Islet of Langerhans (tissue), 1 donor: Measurements from ENCODE around the gene STAP1.
"Not testable (repeated sequence)": the region's sequence is repeated elsewhere in the genome, so short reads cannot be mapped to it uniquely, and the experiment has no call there.

Source experiments
- FAIRE-seq: peaks from one replicate; lab custom pipeline; 2011; peaks lifted over from hg19 to GRCh38; lab: Jason Lieb, UNC

Gene STAP1

DNA sequence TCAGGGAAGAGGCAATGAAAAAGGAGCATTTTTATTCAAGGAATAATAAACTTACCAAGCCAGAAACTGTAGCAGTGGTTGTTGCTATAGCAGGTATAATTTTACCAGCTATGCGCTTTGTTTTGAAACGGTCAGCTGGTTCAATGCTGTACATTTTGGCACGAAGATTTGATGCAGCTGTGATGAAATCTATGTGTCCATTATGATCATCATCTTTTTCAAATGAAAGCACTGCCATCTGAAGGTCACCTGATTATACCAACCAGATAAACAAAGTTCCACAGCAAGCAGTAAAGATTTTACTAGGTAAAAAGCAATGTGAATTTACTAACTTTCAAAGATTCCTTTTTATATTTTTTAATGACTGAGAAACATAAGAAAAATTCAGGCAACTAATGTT lies 66.4 kb downstream of the STAP1 start:
- FAIRE-seq: no peak

DNA sequence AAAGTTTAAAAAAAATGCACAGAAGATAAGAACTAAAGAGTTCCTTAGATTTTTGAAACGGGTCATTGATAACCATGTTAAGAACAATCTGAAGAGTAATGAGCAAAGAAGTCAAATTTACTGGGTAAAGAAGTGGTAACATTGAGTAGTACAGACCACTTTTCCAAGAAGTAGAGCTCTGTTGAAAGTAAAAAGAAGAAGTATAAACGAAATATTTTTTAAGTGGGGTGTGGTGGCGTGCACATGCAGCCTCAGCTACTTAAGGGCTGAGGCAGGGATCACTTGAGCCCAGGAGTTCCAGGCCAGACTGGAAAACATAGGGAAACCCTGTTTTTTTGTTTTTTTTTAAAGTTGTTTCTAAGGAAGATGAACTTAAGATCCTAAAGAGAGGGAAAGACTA lies 74.0 kb downstream of the STAP1 start:
- FAIRE-seq: no peak

DNA sequence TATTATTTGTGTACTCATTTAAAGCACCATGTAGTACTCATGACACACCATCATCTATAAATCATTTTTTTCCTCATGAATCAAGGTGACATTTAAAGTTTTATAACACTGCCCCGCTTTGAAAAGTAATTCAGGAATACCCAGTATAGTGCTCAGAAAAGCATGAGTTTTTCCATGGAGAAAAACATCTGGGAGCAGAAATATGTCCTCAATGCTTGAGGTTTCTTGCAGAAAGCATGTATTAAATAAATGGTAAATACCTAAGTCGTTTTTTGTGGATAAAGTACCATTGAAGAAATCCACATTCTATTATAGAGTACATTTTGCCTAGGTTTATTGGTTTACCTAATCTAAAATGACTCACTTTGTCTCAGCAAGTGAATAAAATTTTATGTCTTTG lies 76.2 kb downstream of the STAP1 start:
- no peak for FAIRE-seq

DNA sequence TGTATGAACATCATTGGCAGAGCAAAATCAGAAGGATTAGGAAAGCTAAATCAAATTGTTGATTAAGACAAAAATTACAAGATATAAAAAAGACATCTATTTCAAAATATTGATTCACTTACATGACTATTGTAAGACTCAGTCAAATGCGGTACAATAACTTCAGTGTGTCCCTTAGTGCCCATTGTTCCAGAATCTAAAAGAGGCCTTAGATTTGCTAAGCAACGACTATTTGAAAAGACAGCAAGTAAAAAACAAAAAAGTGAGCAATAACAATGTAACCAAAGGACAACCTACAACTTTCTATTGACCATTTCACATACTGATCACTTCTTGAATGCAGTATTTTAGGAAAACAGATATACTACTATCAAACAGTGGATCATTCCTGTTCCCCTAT lies 76.8 kb downstream of the STAP1 start:
- no peak for FAIRE-seq

DNA sequence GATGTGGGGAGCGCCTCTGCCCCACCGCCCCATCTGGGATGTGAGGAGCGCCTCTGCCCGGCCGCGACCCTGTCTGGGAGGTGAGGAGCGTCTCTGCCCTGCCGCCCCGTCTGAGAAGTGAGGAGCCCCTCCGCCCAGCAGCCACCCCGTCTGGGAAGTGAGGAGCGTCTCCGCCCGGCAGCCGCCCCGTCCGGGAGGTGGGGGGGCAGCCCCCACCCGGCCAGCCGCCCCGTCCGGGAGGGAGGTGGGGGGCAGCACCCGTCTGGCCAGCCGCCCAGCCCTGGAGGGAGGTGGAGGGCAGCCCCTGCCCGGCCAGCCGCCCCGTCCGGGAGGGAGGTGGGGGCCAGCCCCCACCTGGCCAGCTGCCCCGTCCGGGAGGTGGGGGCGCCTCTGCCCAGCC lies 78.5 kb downstream of the STAP1 start:
- FAIRE-seq: not testable (repeated sequence)

DNA sequence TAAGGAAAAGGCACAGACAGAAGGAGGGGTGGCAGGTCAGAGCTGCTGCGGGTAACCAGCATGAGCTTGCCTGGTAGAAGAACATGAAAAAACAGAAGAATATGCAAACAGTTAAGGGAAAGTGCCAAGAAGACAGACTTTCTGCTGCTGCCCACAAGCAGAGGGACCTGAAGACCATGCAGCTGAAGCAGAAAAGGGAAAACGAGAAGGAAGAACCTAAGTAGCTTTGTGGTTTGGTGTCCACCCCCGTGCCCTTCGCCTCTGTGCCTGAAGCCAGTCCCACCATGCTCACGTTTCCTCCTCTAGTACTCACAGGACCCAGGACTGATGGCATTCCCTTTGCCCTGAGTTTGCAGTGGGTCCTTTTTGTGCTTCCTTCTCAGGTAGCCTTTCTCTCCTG lies 79.6 kb downstream of the STAP1 start:
- no peak for FAIRE-seq

DNA sequence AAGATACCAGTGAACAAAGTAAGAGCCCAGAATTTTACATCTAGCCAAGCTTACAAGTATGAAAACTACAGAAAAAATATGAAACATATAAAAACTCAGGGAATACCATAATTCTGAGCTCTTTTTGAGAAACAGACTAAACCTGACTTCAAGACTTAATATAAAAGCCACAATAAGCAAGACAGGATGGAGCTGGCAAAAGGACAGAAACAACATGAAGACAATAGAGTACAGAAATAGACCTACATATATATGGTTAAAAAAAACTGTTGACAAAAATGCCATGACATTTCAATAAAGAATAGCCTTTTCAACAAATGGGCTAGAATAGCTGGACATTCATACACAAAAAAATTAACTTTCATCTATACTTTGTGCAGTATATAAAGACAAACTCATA lies 93.0 kb downstream of the STAP1 start:
- no peak for FAIRE-seq
